Measurements from ENCODE around the gene MOGAT3.

MOGAT3 gene

DNA sequence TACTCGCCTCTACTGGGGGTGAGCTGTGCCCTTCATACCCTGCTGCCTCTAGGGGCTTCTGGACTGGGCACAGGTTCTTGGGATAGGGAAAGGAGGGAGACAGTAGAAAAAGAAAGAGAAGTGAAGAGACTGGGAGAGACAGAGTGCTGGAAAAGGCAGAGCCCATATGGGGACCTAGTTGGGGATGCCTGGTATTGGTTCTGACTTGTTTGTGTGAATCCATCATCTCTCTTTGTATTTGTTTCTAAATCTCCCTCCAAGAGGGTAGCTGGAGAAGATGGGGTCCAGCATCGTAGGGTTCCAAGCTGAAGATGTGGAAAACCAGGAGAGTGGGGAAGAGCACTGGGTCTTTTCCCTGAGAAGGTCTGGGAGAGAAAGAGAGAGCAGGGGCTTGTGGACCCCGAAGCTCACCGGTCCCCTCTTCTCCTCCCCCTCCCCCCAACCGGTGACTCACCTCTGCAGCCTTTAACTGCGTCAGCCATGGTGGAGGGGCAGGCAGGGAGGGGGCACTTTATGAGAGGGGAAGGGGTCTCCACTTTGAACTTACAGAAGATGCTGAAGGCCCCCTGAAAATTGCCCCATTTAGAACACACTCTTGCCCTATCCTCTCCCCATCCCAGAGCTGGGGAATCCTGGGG, 32.3 kb downstream of the MOGAT3 start:
- ATAC-seq (ENCODE audit: low read depth) = no peak
- H3K9me3 Mint-ChIP-seq = peaks cover 2% of the 10 kb centered on the region

DNA sequence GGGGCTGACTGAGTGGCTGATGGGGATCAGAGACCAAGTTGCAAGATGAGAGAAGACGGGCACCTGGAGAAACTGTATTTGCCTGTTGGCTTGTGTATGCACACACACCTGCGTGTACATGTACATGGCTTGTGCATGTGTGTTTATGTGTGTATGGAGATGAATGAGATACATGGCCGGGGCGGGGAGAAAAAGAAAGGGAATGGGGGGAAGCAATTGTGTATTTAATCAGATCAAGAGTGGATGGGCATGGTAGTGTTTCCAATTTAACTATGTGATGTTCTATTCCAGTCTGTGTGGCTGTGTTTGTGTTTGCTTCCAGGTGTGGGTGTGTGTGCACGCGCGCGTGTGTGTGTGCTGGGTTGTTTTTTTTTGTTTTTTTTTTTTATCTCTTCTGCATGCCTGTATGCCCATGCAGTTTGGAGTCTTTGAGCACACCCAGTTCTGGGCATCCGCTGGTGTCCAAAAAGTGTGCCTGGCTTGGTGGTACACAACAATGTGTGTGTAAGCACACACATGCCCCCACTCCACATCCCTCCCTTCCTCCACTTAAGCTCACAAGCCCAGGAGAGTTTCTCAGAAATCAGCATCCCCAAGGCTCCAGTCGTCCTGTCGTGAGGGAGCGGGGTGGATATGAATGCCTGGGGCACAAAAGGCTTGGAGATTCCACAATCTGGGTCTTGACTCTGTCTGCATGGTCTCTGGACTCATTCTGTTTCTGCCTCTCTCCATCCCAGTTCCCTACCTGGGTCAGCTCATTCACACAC, 33.0 kb downstream of the MOGAT3 start:
- Mint-ChIP-seq H3K4me1 (peaks cover 38% of the 10 kb centered on the region), H3K9me3 (peaks cover 2% of the 10 kb centered on the region), H3K27ac (no peak overlapping the region), H3K36me3 (peaks cover 4% of the 10 kb centered on the region), H3K27me3 (peaks cover 51% of the 10 kb centered on the region), H3K4me3 (no peak overlapping the region)
- ATAC-seq (ENCODE audit: low read depth) = no peak
- DNase-seq (ENCODE audit: low spot score in 2 of 2) = no peak

More for the DNA sequence above, 32.3 kb downstream of the MOGAT3 start:
- no peak overlapping the region for H3K27ac Mint-ChIP-seq
- H3K36me3 Mint-ChIP-seq = peaks cover 4% of the 10 kb centered on the region
- peaks cover 39% of the 10 kb centered on the region for H3K4me1 Mint-ChIP-seq
- no peak for DNase-seq (ENCODE audit: low spot score in 2 of 2)
- H3K27me3 Mint-ChIP-seq = peaks cover 53% of the 10 kb centered on the region
- H3K4me3 Mint-ChIP-seq = no peak overlapping the region

DNA sequence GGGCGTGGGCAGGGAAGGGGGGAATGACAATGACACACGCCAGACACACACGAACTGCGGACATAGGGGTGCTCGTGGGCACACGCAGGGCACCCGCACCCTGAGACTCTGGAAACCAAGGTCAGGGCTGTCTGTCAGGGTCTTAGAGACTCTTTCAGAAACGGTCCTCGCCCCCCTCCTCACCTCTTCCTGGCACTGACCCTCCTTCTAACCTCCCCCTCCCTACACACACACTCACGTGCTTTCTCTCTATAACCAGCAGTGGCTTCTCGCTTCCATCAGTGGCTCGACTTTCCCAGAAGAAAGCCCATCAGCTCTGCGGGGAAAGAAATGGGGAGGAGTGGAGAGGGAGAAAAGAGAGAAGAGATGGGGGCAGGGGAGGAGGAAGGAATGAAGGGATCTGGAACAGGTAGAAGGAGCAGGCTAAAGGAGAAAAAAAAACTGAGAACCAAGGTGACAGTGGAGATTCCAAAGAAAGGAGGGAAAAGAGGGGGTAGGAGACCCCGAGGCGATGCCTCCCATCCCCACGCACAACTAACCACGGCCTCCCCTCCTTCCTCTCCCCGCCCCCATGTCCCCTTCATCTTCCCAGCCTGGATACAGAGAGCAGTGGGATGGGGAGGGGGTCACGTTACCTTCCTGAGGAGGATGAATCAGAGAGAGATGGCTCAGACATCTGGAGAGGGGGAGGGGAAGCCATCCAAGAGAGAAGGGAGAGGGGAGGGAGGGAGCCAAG, 33.8 kb downstream of the MOGAT3 start:
- H3K27ac Mint-ChIP-seq = no peak overlapping the region

DNA sequence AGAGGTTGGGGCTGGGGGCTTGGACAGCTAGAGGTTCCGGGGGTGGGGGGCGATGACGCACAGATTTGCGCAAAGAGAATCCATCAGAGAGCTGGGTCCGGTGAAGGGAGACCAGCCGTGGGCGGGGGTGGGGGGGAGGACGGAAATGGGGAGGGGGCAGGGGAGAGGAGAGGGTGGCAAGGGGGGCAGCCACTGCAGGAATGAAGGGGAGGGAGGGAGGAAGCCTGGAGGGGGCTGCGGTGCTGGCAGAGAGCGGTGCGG, 34.3 kb downstream of the MOGAT3 start:
- DNase-seq (ENCODE audit: low spot score in 2 of 2) (no peak), ATAC-seq (ENCODE audit: low read depth) (no peak)
- H3K9me3 Mint-ChIP-seq = peaks cover 2% of the 10 kb centered on the region
- peaks cover 47% of the 10 kb centered on the region for H3K27me3 Mint-ChIP-seq
- H3K4me3 Mint-ChIP-seq = no peak overlapping the region
- peaks cover 2% of the 10 kb centered on the region for H3K36me3 Mint-ChIP-seq
- no peak overlapping the region for H3K27ac Mint-ChIP-seq
- H3K4me1 Mint-ChIP-seq = peaks cover 34% of the 10 kb centered on the region

More for the DNA sequence above, 33.8 kb downstream of the MOGAT3 start:
- DNase-seq (ENCODE audit: low spot score in 2 of 2) (no peak), ATAC-seq (ENCODE audit: low read depth) (no peak)
- H3K4me1 Mint-ChIP-seq = peaks cover 37% of the 10 kb centered on the region
- peaks cover 49% of the 10 kb centered on the region for H3K27me3 Mint-ChIP-seq
- peaks cover 4% of the 10 kb centered on the region for H3K36me3 Mint-ChIP-seq
- no peak overlapping the region for H3K4me3 Mint-ChIP-seq
- H3K9me3 Mint-ChIP-seq = peaks cover 2% of the 10 kb centered on the region

DNA sequence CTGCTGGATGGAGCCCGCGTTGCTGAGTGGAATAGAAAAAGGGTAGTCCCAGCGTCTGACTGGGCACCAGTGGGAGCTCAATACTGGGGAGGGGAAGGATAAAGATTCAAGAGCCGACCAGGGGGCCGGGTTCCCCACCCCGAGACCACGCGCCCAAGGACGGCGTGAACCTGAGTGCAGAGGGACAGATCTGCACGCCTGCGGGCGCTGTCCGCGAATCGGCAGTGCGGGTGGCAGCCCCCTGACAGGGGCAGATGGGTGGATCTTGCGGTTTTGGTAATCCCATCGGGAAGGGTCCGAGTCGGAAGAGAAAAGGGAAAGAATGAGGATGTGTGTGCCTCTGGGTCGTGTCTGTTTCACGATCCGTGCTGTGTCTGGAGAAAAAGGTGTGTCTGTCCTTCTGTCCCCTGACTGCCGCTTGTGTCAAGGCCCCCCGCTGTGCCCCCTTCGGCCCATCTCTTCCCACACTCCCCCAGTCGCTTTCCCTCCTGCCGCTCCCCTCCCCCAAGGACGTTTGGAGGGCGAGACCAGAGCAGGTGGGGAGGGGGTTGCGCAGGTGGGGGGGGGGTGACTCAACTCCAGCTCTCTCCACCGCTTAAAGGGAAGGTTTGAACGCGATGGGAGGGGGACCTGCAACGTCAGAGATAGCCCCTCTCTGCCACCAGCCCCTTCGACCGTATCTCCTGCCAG, 34.7 kb downstream of the MOGAT3 start:
- Mint-ChIP-seq H3K27me3 (peaks cover 42% of the 10 kb centered on the region), H3K27ac (peak overlapping the region; percentile 91), H3K4me1 (peaks cover 29% of the 10 kb centered on the region), H3K36me3 (peaks cover 3% of the 10 kb centered on the region), H3K4me3 (peak overlapping the region; percentile 85), H3K9me3 (peaks cover 2% of the 10 kb centered on the region)
- DNase-seq (ENCODE audit: low spot score in 2 of 2) (no peak), ATAC-seq (ENCODE audit: low read depth) (no peak)

DNA sequence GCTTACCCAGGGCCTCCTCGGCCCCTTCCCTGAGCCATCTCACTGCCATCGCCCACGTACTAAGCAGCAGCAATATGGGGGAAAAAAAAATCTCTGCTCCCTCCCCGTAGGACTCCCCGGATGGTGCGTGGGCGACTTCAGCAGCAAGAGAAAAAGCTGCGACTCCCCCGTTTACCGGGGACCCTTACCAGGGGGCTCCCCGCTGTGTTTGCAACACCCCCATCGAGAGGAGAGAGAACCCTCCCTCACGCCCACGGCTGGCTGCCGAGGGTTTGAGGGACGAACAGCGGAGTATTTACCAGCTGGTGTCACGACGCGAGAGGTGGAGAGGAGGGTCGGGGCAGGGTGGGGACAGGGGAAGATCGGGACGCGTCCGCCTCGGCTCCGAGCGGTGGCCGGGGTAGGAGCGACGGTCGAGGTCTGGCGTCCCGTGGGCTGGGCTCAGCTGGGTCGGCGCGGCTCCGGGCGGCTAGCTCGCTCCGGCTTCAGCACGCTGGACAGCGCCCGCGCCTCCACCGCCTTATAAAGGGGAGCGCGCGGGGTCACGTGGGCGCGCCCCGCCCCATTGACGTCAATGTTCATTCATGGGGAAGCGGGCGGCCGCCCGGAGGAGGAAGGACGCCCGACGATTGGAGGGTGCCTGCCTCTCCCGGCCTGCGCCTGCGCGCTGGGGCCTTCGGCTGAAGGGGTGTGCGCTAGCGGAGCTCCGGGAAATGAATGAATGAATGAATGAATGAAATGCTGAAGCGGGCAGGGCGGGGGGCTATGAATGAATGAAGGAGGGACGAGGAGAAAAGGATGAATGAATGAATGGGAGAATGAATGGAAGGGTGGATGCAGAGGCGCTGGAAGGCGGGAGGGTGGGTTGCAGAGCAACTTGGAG, 35.5 kb downstream of the MOGAT3 start, which contains the start of gene VGF:
TSS of gene VGF (minus strand) at position 495 of the 883 bp plus-strand sequence. CDS start 726 bp downstream, outside the sequence.
- Mint-ChIP-seq H3K4me3 (peak within 1 kb of the TSS; percentile 85), H3K9me3 (peaks cover 2% of the 10 kb centered on the region), H3K4me1 (peaks cover 25% of the 10 kb centered on the region), H3K27me3 (peaks cover 35% of the 10 kb centered on the region), H3K27ac (peak within 1 kb of the TSS; percentile 91), H3K36me3 (peaks cover 5% of the 10 kb centered on the region)
- DNase-seq (ENCODE audit: low spot score in 2 of 2) = peak; percentile 91 to 95
- ATAC-seq (ENCODE audit: low read depth) = peak; percentile 93

DNA sequence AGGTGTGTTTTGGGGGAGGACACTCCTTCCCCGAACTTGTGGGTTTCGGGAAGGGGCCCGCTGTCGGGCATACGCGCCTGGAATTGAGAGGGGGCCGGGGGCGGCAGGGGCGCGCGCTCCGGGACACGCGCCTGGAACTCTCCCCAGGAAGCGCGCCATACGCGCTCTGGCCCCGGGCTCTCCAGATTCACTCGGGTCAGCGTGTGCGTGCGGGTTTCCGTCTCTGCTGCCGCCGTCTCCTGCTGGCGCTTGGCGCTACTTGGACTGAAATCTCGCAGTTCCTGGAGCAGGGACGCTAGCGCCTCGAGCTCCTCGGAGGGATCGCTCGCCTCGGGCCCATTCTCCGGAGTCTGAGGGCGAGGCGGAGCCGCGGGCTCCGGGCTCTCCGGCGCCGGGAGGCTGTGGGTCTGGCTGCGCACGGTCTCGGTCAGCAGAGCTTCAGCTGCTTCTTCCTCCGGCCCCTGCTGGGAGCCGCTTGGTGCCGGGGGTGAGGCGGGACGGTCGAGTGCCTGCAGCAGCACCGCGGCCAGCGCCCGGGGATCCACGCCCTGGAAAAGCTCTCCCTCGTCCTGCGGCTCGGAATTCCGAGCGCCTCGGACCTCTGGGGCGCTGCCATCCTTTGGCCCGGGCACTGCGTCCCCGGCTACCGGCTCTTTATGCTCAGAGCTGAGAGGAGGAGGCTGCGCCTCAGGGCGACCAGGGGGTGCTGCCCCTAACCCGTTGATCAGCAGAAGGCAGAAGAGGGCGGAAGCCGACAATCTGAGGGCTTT, 36.6 kb downstream of the MOGAT3 start:
- Mint-ChIP-seq H3K4me1 (peaks cover 18% of the 10 kb centered on the region), H3K36me3 (peaks cover 14% of the 10 kb centered on the region), H3K27ac (peak overlapping the region; percentile 91), H3K27me3 (peaks cover 27% of the 10 kb centered on the region), H3K9me3 (peaks cover 2% of the 10 kb centered on the region), H3K4me3 (peak overlapping the region; percentile 67)
- DNase-seq (ENCODE audit: low spot score in 2 of 2) (peak in 1 of 2 donors; percentile 38), ATAC-seq (ENCODE audit: low read depth) (no peak)

DNA sequence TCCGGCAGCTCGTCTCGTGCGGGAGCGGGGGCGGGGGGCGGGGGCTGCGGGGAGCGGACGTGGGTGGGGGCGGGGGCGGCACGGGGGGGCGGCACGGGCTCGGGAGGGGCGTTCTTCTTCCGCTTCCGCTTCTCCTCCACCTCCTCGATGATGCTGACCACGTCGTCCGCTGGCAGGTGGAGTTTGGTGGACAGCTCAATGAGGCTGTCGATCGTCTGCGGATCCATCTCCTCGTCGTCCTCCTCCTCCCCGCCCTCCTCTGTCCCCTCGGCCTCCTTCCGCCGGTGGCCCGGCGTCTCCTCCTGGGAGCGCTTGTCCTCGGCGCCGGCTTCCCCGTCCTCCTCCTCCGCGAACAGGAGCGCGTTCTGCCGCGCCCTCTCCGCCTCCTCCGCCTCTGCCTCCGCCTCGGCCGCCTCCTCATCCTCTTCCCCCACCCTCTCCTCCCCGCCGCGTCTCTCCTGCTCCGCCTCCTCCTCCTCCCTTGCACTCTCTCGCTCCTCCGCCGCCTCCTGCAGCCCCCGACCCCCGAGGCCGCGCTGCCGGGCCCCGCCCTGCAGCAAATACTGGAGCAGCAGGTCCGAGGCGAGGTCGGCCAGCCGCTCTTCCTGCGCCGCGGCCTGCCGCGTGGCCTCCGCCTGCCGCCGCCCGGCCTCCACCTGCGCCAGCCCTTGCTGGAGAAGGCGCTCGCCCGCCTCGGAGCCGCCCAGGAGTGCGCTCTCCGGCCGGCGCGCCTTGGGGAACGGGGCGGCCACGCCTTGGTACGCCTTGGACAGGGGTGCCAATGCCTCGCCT, 37.4 kb downstream of the MOGAT3 start:
- peaks cover 22% of the 10 kb centered on the region for H3K27me3 Mint-ChIP-seq
- peak in 1 of 2 donors; percentile 35 for DNase-seq (ENCODE audit: low spot score in 2 of 2)
- H3K36me3 Mint-ChIP-seq = peaks cover 17% of the 10 kb centered on the region
- H3K4me1 Mint-ChIP-seq = peaks cover 14% of the 10 kb centered on the region
- H3K4me3 Mint-ChIP-seq = peak overlapping the region; percentile 82
- H3K27ac Mint-ChIP-seq = no peak overlapping the region
- peaks cover 2% of the 10 kb centered on the region for H3K9me3 Mint-ChIP-seq
- ATAC-seq (ENCODE audit: low read depth) = no peak

DNA sequence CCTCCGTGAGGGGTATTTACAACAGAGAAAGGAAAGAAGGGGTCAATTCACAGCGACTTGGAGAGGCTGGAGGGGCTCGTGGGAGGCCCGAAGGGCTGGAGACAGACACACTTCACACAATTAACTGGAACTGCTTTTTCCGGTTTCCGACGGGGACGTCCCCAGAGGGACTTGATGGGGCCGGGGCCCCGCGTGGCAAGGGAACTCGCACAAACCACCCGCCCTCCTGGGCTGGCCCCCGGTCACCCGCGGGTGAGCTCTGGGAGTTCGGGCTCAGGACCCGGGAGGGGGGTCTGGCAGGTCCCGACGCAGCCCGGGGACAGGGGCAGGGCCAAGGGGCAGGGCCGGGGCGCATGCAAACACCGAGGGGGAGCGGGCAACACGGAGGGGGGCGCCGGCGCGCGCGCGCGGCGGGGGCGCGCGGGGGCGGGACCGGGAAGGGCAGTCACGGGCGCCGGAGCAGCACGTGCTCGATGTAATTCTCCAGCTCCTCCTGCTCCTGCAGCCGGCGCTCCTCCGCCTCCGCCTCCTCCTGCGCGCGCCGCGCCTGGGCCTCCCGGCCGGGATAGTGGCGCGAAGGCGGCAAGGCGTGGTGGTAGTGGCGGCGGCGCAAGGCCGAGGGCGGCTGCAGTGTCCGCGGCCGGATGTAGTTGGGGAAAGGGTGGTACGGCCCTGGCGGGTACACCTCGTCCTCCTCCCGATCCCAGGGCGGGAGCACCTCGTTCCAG, 38.1 kb downstream of the MOGAT3 start:
- H3K27me3 Mint-ChIP-seq = peaks cover 18% of the 10 kb centered on the region
- peak overlapping the region; percentile 72 for H3K4me3 Mint-ChIP-seq
- peaks cover 20% of the 10 kb centered on the region for H3K36me3 Mint-ChIP-seq
- H3K9me3 Mint-ChIP-seq = peaks cover 2% of the 10 kb centered on the region
- peaks cover 11% of the 10 kb centered on the region for H3K4me1 Mint-ChIP-seq
- H3K27ac Mint-ChIP-seq = no peak overlapping the region
- ATAC-seq (ENCODE audit: low read depth) = no peak
- peak in 1 of 2 donors; percentile 35 for DNase-seq (ENCODE audit: low spot score in 2 of 2)

DNA sequence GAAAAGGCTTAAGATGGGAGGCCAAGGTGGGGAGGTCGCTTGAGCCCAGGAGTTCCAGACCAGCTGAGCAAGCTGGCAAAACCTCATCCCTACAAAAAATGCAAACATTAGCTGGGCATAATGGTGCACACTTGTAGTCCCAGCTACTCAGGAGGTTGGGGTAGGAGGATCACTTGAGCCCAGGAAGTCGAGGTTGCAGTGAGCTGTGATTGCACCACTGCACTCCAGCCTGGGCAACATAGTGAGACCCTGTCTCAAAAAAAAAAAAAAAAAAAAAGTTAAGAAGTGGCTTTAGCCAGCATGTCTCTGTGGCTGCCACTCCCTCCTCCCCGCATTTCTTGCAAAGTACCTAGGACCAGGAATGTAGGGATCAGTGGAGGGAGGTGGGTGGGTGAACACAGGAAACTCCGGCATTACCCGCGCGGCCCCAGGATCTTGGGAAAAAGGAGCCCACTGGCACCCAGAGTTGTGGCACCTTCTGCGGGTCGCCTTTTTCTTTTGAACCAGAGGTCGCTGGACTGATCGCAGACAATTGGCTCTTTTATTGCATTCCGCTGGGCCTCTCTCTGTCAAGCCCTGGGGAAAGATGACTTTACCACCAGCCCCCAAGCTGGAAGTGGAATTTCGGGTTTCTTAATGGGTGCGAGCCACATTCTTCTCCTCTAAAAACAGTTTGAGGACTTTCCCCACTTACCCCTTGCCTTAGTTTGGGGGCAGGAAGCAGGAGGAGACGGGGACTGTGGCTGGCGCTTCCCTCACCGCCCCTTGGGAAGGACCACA, 39.0 kb downstream of the MOGAT3 start:
- ATAC-seq (ENCODE audit: low read depth) (no peak), DNase-seq (ENCODE audit: low spot score in 2 of 2) (no peak)
- peaks cover 10% of the 10 kb centered on the region for H3K27me3 Mint-ChIP-seq
- H3K4me1 Mint-ChIP-seq = peaks cover 9% of the 10 kb centered on the region
- H3K4me3 Mint-ChIP-seq = peak overlapping the region; percentile 72
- H3K36me3 Mint-ChIP-seq = peaks cover 21% of the 10 kb centered on the region
- peaks cover 2% of the 10 kb centered on the region for H3K9me3 Mint-ChIP-seq
- H3K27ac Mint-ChIP-seq = no peak overlapping the region

DNA sequence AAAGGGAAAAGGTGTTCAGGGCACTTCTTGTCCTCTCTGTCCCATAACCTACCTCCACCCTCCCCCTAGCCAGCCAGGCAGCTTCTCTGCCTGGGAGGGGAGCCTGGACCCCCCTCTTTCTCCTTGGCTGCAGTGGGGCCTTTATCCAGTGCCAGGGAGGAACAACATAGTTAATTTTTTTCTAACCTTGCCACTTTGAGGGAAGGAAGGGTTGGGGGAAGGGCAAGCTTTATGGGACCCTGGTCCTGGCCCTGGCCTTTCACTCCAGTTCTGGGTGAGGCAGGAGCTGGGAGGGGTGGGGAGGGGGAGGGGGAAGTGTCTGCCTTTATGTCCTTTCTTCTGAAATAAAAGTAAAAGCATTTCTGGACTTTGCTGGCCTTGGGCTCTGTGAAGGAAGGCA, 39.9 kb downstream of the MOGAT3 start:
- no peak for ATAC-seq (ENCODE audit: low read depth)
- peaks cover 7% of the 10 kb centered on the region for H3K4me1 Mint-ChIP-seq

More for the DNA sequence above, 39.9 kb downstream of the MOGAT3 start:
- Mint-ChIP-seq H3K9me3 (peaks cover 2% of the 10 kb centered on the region), H3K4me3 (peak overlapping the region; percentile 39), H3K27ac (no peak overlapping the region), H3K36me3 (peaks cover 22% of the 10 kb centered on the region), H3K27me3 (peaks cover 4% of the 10 kb centered on the region)
- DNase-seq (ENCODE audit: low spot score in 2 of 2) = no peak

Data from memory B cell (primary cell).